ENCODE data around the gene IL6ST. TPM values are rescaled to one million over a fixed set of nuclear protein-coding genes. Genes with fewer than 3 reads are reported as not detected.
A peak's percentile ranks its signal among the peaks of the same experiment; 100 is the strongest.
"Not testable (repeated sequence)": the region's sequence is repeated elsewhere in the genome, so short reads cannot be mapped to it uniquely, and the experiment has no call there.

Gene IL6ST
- total and polyA plus RNA-seq, 10 donors = 20.4 to 504 (median 266) TPM

- intact Hi-C loops (cut with DNase I; ENCODE audit: low total_unique reads) = no loop called here
- TF ChIP-seq POLR2A (IDR thresholded peaks at IDR 0.05) = no peak
- H3K27ac ChIP-seq = no peak overlapping the region
- H3K36me3 ChIP-seq = no peaks in the 10 kb centered on the region
- H3K4me3 ChIP-seq = no peak overlapping the region
- H3K27me3 ChIP-seq (replicated peaks in 1 of 7) = no peaks in the 10 kb centered on the region
- no peak for DNase-seq
- H3K9me3 ChIP-seq = peaks cover 0 to 12% (median 8%) of the 10 kb centered on the region in 8 donors
- peaks cover 0 to 17% (median 3%) of the 10 kb centered on the region in 6 donors for H3K4me1 ChIP-seq
- 66 to 78% (median 76%) methylated on average over 2 of the region's 2 CpGs for WGBS, 5 donors
Measured at GRCh38 chr5:56006094-56006493, 11.3 kb upstream of the IL6ST start.

- TF ChIP-seq POLR2A (IDR thresholded peaks at IDR 0.05) (no peak), POLR2AphosphoS5 (IDR thresholded peaks at IDR 0.05) (no peak), CTCF (IDR thresholded peaks at IDR 0.05 in 8 of 11, conservative IDR thresholded peaks at IDR 0.05 in 3 of 11) (no peak)
- DNase-seq = no peak
- Histone ChIP-seq H3K4me3 (no peak overlapping the region), H3K36me3 (no peaks in the 10 kb centered on the region), H3K27ac (no peak overlapping the region), H3K9me3 (peaks cover 0 to 12% (median 8%) of the 10 kb centered on the region in 8 donors), H3K4me1 (peaks cover 0 to 17% (median 3%) of the 10 kb centered on the region in 6 donors), H3K27me3 (replicated peaks in 1 of 7) (no peaks in the 10 kb centered on the region)
- WGBS, 5 donors = 80 to 100% (median 93%) methylated on average over 1 of the region's 1 CpG
- intact Hi-C loops (cut with DNase I; ENCODE audit: low total_unique reads) = no loop called here
Measured at GRCh38 chr5:56004874-56005273, 10.1 kb upstream of the IL6ST start.

- H3K4me3 ChIP-seq = no peak overlapping the region
- peaks cover 0 to 17% (median 3%) of the 10 kb centered on the region in 6 donors for H3K4me1 ChIP-seq
- peak overlapping the region in 1 of 8 donors; percentile 5 for H3K27ac ChIP-seq
- intact Hi-C loops (cut with DNase I; ENCODE audit: low total_unique reads) = no loop called here
- H3K9me3 ChIP-seq = peaks cover 0 to 12% (median 8%) of the 10 kb centered on the region in 8 donors
- WGBS, 5 donors = 57 to 82% (median 69%) methylated on average over 5 of the region's 5 CpGs
- H3K36me3 ChIP-seq = no peaks in the 10 kb centered on the region
- H3K27me3 ChIP-seq (replicated peaks in 1 of 7) = no peaks in the 10 kb centered on the region
- no peak for TF ChIP-seq POLR2A (IDR thresholded peaks at IDR 0.05)
- TF ChIP-seq CTCF (IDR thresholded peaks at IDR 0.05 in 8 of 11, conservative IDR thresholded peaks at IDR 0.05 in 3 of 11) = no peak
- no peak for TF ChIP-seq POLR2AphosphoS5 (IDR thresholded peaks at IDR 0.05)
- DNase-seq = no peak
Measured at GRCh38 chr5:56003679-56004078, 8.9 kb upstream of the IL6ST start.

- H3K4me3 ChIP-seq = no peak overlapping the region
- H3K27me3 ChIP-seq (replicated peaks in 1 of 7) = no peaks in the 10 kb centered on the region
- H3K9me3 ChIP-seq = peaks cover 0 to 12% (median 8%) of the 10 kb centered on the region in 8 donors
- intact Hi-C loops (cut with DNase I; ENCODE audit: low total_unique reads) = no loop called here
- H3K36me3 ChIP-seq = no peaks in the 10 kb centered on the region
- peak overlapping the region in 2 of 8 donors; percentile 5 to 9 for H3K27ac ChIP-seq
- 68 to 80% (median 72%) methylated on average over 2 of the region's 2 CpGs for WGBS, 5 donors
- no peak for TF ChIP-seq POLR2AphosphoS5 (IDR thresholded peaks at IDR 0.05)
- no peak for TF ChIP-seq CTCF (IDR thresholded peaks at IDR 0.05 in 8 of 11, conservative IDR thresholded peaks at IDR 0.05 in 3 of 11)
- TF ChIP-seq POLR2A (IDR thresholded peaks at IDR 0.05) = no peak
- H3K4me1 ChIP-seq = peaks cover 0 to 17% (median 3%) of the 10 kb centered on the region in 6 donors
- no peak for DNase-seq
Measured at GRCh38 chr5:56003179-56003578, 8.4 kb upstream of the IL6ST start.

GRCh38 chr5:56002303-56002702 lies 7.5 kb upstream of the IL6ST start:
- intact Hi-C loops (cut with DNase I; ENCODE audit: low total_unique reads) = no loop called here
- TF ChIP-seq POLR2A (IDR thresholded peaks at IDR 0.05) (no peak), CTCF (IDR thresholded peaks at IDR 0.05 in 8 of 11, conservative IDR thresholded peaks at IDR 0.05 in 3 of 11) (no peak), POLR2AphosphoS5 (IDR thresholded peaks at IDR 0.05) (no peak)
- H3K36me3 ChIP-seq = no peaks in the 10 kb centered on the region
- peaks cover 0 to 12% (median 8%) of the 10 kb centered on the region in 8 donors for H3K9me3 ChIP-seq
- 94 to 100% (median 97%) methylated on average over 2 of the region's 2 CpGs for WGBS, 5 donors
- no peak overlapping the region for H3K4me3 ChIP-seq
- H3K4me1 ChIP-seq = peaks cover 0 to 26% (median 5%) of the 10 kb centered on the region in 6 donors
- H3K27ac ChIP-seq = no peak overlapping the region
- H3K27me3 ChIP-seq (replicated peaks in 1 of 7) = no peaks in the 10 kb centered on the region
- no peak for DNase-seq

- DNase-seq; intact Hi-C loops (cut with DNase I; ENCODE audit: low total_unique reads); H3K4me3 ChIP-seq; H3K27me3 ChIP-seq (replicated peaks in 1 of 7); H3K36me3 ChIP-seq; H3K27ac ChIP-seq: not testable (repeated sequence)
- peaks cover 0 to 12% (median 8%) of the 10 kb centered on the region in 8 donors for H3K9me3 ChIP-seq
- WGBS, 5 donors = 88 to 99% (median 96%) methylated on average over 5 of the region's 5 CpGs
- H3K4me1 ChIP-seq = peaks cover 2 to 47% (median 22%) of the 10 kb centered on the region in 6 donors
Measured at GRCh38 chr5:56000221-56000620, 5.5 kb upstream of the IL6ST start.
